K562 (cell line): ENCODE results near the gene NDUFS8. TPM values are rescaled to one million over a fixed set of nuclear protein-coding genes. Genes with fewer than 3 reads are reported as not detected.
A peak's percentile ranks its signal among the peaks of the same experiment; 100 is the strongest.

ENCODE experiments used
- EGR1 ChIP-seq: fragments of 450-650 bp; conservative IDR thresholded peaks from 2 replicates; pipeline ENCODE4 v1.6.1; 2017; ENCODE audit warnings: mild to moderate bottlenecking
- ELF2 ChIP-seq: fragments of 250-450 bp; sonication (Bioruptor Pico); IDR thresholded peaks from 2 replicates; pipeline ENCODE4 v1.5.0; 2021; ENCODE audit warnings: mild to moderate bottlenecking
- GABPB1 ChIP-seq: sonication (generic); formaldehyde crosslinking; IDR thresholded peaks from 2 replicates; pipeline ENCODE4 v1.8.0; 2022; ENCODE audit warnings: mild to moderate bottlenecking, missing genetic modification reagents
- GTF3C2 ChIP-seq: IDR thresholded peaks from 3 replicates; pipeline ENCODE4 v1.6.1; 2011; ENCODE audit warnings: borderline replicate concordance, mild to moderate bottlenecking, moderate library complexity; ENCODE audit not compliant: insufficient read length; ENCODE audit errors: extremely low read depth
- MAZ ChIP-seq, 2 experiments: fragments of 450-650 bp in 1 of 2; sonication (generic) in 1 of 2; formaldehyde crosslinking; IDR thresholded peaks in 1 of 2; conservative IDR thresholded peaks in 1 of 2; 2 replicates each; pipeline versions ENCODE4 v1.4.0 to v1.5.0; 2020; ENCODE audit warnings: mild to moderate bottlenecking in 1 of 2, missing genetic modification reagents in 1 of 2
- MCM5 ChIP-seq: fragments of 450-650 bp; IDR thresholded peaks from 2 replicates; pipeline ENCODE4 v1.6.1; 2016; ENCODE audit warnings: low read depth
- MECOM ChIP-seq: fragments of 250-450 bp; sonication (Bioruptor Pico); IDR thresholded peaks from 2 replicates; pipeline ENCODE4 v1.8.0; 2022; ENCODE audit warnings: inconsistent platforms
- MEF2A ChIP-seq: IDR thresholded peaks from 2 replicates; pipeline ENCODE4 v1.6.1; 2011; ENCODE audit warnings: low read depth, mild to moderate bottlenecking, low read length, moderate library complexity; ENCODE audit not compliant: control insufficient read depth
- RAD21 ChIP-seq, 2 experiments: fragments of 250-450 bp in 1 of 2; fragments of 450-650 bp in 1 of 2; sonication (Bioruptor Pico) in 1 of 2; formaldehyde crosslinking in 1 of 2; IDR thresholded peaks in 1 of 2; conservative IDR thresholded peaks in 1 of 2; 2 replicates each; pipeline versions ENCODE4 v1.4.0 to v1.8.0; 2020 to 2022; ENCODE audit warnings: mild to moderate bottlenecking in 2 of 2, moderate library complexity in 1 of 2
- RBM15 ChIP-seq: fragments of 200-400 bp; formaldehyde crosslinking; IDR thresholded peaks from 2 replicates; pipeline ENCODE4 v1.6.1; 2018; ENCODE audit warnings: mild to moderate bottlenecking, low read length, moderate library complexity; ENCODE audit not compliant: insufficient read depth
- SP1 ChIP-seq: sonication (generic); formaldehyde crosslinking; IDR thresholded peaks from 2 replicates; pipeline ENCODE4 v1.8.1; 2022; ENCODE audit warnings: mild to moderate bottlenecking, missing genetic modification reagents
- TAL1 ChIP-seq: fragments of 450-650 bp; IDR thresholded peaks from 2 replicates; pipeline ENCODE4 v1.6.1; 2016; ENCODE audit warnings: mild to moderate bottlenecking
- TSC22D4 ChIP-seq: fragments of 450-650 bp; IDR thresholded peaks from 2 replicates; pipeline ENCODE4 v1.6.1; 2016; ENCODE audit warnings: missing genetic modification characterization, missing biosample characterization, control low read depth
- ZBTB40 ChIP-seq, 2 experiments: fragments of 450-650 bp in 1 of 2; sonication (generic) in 1 of 2; formaldehyde crosslinking in 1 of 2; IDR thresholded peaks; 2 replicates each; pipeline versions ENCODE4 v1.7.1 to v1.9.0; 2016 to 2022; ENCODE audit warnings: inconsistent platforms in 1 of 2, mild to moderate bottlenecking in 1 of 2, missing genetic modification reagents in 1 of 2
- ZNF778 ChIP-seq: fragments of 450-650 bp; formaldehyde crosslinking; IDR thresholded peaks from 2 replicates; pipeline ENCODE4 v1.4.0; 2020; ENCODE audit warnings: mild to moderate bottlenecking, moderate library complexity
- polyA plus RNA-seq, 8 experiments: library from polyadenylated mRNA; depleted of rRNA in 4 of 8; stranded (reverse) in 5 of 8; unstranded in 3 of 8; fragments of >200 nt; fragmentation: Nextera tagmentation in 2 of 8; fragmentation: Illumina TruSeq in 1 of 8; extraction: Ambion mirVana in 2 of 8; extraction: Trizol in 1 of 8; gene quantifications; 2 replicates each; pipeline versions ENCODE4 v1.2.1 to v1.2.3, GENCODE V29; 2011 to 2014; ENCODE audit warnings: inconsistent platforms in 1 of 8, missing spikeins in 1 of 8
- total RNA-seq, 7 experiments: library from RNA; depleted of rRNA in 6 of 7; stranded (reverse); fragments of >200 nt in 6 of 7; fragmentation: Illumina TruSeq in 2 of 7; extraction: Trizol in 2 of 7; gene quantifications; 2 replicates each; pipeline versions ENCODE4 v1.2.1 to v1.2.3, GENCODE V29; 2011 to 2021; ENCODE audit warnings: low replicate concordance in 1 of 7

Gene NDUFS8
- total and polyA plus RNA-seq, 9 of the 15 experiments (the other 6 are each of a cell fraction or from before 2014, with no cell fraction given): 36.5 to 351 (median 101) TPM

GRCh38 chr11:68038718-68039525, 8.4 kb downstream of the NDUFS8 start, which contains the start of gene TCIRG1 (continued):
- TF ChIP-seq ZBTB40 (IDR thresholded peaks at IDR 0.05): no peak
- TF ChIP-seq ZBTB40 (CRISPR knock-in tag; IDR thresholded peaks at IDR 0.05): no peak
- peak; percentile 63 to 89 for TF ChIP-seq MAZ (CRISPR knock-in tag; conservative IDR thresholded peaks at IDR 0.05 in 1 of 2, IDR thresholded peaks at IDR 0.05 in 1 of 2)
- no peak for TF ChIP-seq RBM15
- no peak for TF ChIP-seq TSC22D4 (tag)
- peak; percentile 7; the same call in 1 of the 2 replicates for TF ChIP-seq ELF2
- TF ChIP-seq TAL1: no peak
- TF ChIP-seq SP1: peak; percentile 72
- TF ChIP-seq GABPB1 (CRISPR knock-in tag): no peak
- TF ChIP-seq GTF3C2: no peak
- TF ChIP-seq MEF2A: no peak
- 0 out of 2 replicates have a peak, but pooled peaks have one; percentile 4 for TF ChIP-seq EGR1
- TF ChIP-seq MECOM: 0 out of 2 replicates have a peak, but pooled peaks have one; percentile 51
- TF ChIP-seq RAD21 (CRISPR knock-in tag; conservative IDR thresholded peaks at IDR 0.05 in 1 of 2, IDR thresholded peaks at IDR 0.05 in 1 of 2): no peak
- TF ChIP-seq MCM5: no peak
- no peak for TF ChIP-seq ZNF778 (CRISPR knock-in tag)
